Measurements from ENCODE around the gene SUGCT. TPM values are rescaled to one million over a fixed set of nuclear protein-coding genes. Genes with fewer than 3 reads are reported as not detected.

Gene SUGCT
- total and polyA plus RNA-seq, 12 donors = 8.4 to 96.4 (median 25.5) TPM

DNA sequence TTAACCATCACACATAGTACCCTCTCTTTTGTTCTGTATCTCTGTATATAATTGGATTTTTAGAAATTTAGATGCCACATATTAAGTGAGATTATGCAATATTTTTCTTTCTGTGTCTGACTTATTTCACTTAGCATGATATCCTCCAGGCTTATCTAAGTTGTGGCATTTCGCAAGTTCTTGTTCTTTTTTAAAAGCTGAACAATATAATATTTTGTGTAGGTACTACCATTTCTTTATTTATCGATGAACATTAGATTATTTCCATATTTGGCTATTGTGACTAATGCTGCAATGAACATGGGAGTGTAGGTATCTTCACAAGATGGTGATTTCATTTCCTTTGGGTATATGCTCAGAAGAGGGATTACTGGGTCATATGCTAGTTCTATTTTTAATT lies 295.0 kb downstream of the SUGCT start:
- Histone ChIP-seq H3K4me3 (no peak overlapping the region), H3K9me3 (replicated peaks in 1 of 3) (no peaks in the 10 kb centered on the region), H3K36me3 (replicated peaks in 1 of 2) (no peaks in the 10 kb centered on the region), H3K27me3 (no peaks in the 10 kb centered on the region), H3K4me1 (replicated peaks in 1 of 2) (no peaks in the 10 kb centered on the region), H3K27ac (no peak overlapping the region)
- 93 to 97% (median 94%) methylated on average over 2 of the region's 2 CpGs for WGBS, 4 donors
- TF ChIP-seq, protein P1, sequence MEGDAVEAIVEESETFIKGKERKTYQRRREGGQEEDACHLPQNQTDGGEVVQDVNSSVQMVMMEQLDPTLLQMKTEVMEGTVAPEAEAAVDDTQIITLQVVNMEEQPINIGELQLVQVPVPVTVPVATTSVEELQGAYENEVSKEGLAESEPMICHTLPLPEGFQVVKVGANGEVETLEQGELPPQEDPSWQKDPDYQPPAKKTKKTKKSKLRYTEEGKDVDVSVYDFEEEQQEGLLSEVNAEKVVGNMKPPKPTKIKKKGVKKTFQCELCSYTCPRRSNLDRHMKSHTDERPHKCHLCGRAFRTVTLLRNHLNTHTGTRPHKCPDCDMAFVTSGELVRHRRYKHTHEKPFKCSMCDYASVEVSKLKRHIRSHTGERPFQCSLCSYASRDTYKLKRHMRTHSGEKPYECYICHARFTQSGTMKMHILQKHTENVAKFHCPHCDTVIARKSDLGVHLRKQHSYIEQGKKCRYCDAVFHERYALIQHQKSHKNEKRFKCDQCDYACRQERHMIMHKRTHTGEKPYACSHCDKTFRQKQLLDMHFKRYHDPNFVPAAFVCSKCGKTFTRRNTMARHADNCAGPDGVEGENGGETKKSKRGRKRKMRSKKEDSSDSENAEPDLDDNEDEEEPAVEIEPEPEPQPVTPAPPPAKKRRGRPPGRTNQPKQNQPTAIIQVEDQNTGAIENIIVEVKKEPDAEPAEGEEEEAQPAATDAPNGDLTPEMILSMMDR (IDR thresholded peaks at IDR 0.05) = no peak
- no peak for TF ChIP-seq POLR2A (IDR thresholded peaks at IDR 0.05)
- intact Hi-C loops (cut with DNase I) = no loop called here
- DNase-seq = no peak

DNA sequence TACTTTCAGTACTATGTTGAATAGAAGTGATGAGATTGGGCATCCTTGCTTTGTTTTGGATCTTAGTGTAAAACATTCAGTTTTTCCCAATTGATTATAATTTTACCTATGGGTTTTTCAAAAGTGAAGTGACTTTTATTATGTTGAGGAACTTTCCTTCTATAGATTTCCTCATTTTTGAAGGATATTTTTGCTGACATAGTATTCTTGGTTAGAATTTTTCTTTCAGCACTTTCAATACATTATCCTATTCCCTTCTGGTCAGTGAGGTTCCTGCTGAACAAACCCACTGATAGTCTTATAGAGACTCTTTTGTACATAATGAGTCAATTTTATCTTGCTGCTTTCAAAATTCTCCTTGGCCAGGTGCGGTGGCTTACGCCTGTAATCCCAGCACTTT lies 297.2 kb downstream of the SUGCT start:
- H3K27ac ChIP-seq = no peak overlapping the region
- no peaks in the 10 kb centered on the region for H3K9me3 ChIP-seq (replicated peaks in 1 of 3)
- intact Hi-C loops (cut with DNase I) = no loop called here
- H3K4me3 ChIP-seq = no peak overlapping the region
- no peaks in the 10 kb centered on the region for H3K4me1 ChIP-seq (replicated peaks in 1 of 2)
- WGBS, 4 donors = 95 to 100% (median 97%) methylated on average over 2 of the region's 2 CpGs
- no peak for DNase-seq
- no peaks in the 10 kb centered on the region for H3K27me3 ChIP-seq
- no peaks in the 10 kb centered on the region for H3K36me3 ChIP-seq (replicated peaks in 1 of 2)
- TF ChIP-seq, protein P1 (IDR thresholded peaks at IDR 0.05) = no peak
- no peak for TF ChIP-seq POLR2A (IDR thresholded peaks at IDR 0.05)

DNA sequence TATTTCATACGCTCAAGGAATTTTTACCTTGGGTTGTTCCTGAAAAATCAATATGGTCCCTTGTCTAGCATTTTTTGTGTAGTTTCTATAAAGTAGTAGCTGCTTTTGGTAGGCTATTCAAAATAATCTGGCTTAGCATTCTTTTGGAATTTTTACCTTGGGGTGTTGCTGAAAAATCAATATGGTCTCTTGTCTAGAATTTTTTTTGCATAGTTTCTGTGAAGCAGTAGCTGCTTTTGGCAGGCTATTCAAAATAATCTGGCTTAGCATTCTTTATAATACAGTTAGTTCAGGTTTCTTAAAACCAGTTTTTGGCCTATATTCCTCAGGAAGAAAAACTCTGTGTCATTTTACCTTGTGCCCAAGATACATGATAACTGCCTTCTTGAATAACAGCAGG lies 301.9 kb downstream of the SUGCT start:
- no peaks in the 10 kb centered on the region for H3K27me3 ChIP-seq
- no peak overlapping the region for H3K4me3 ChIP-seq
- no peaks in the 10 kb centered on the region for H3K9me3 ChIP-seq (replicated peaks in 1 of 3)
- no peak overlapping the region for H3K27ac ChIP-seq
- TF ChIP-seq, protein P1 (IDR thresholded peaks at IDR 0.05) = no peak
- no peak for TF ChIP-seq POLR2A (IDR thresholded peaks at IDR 0.05)
- H3K36me3 ChIP-seq (replicated peaks in 1 of 2) = no peaks in the 10 kb centered on the region
- no peaks in the 10 kb centered on the region for H3K4me1 ChIP-seq (replicated peaks in 1 of 2)
- 95 to 100% (median 97%) methylated on average over 1 of the region's 1 CpG for WGBS, 4 donors
- intact Hi-C loops (cut with DNase I) = no loop called here
- DNase-seq = no peak

DNA sequence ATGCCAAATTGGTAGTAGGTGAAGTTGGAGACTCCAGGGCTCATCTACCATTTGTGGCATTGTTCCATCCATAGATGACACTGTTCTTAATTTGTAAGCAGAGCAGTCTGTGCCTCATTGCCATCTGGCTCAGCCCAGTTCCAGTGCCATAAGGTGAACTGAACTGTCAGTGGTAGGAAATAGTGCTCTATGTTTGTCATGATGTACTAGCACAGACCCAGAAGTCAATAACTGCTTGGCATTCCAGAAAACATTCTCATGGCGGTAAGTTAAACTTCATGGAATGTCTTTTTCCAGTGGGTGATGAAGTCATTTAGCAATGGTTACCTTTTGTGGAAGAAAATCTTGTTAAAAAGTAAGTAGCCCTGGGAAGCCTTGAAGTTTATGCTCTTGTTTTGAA lies 302.7 kb downstream of the SUGCT start:
- DNase-seq = no peak
- Histone ChIP-seq H3K36me3 (replicated peaks in 1 of 2) (no peaks in the 10 kb centered on the region), H3K27me3 (no peaks in the 10 kb centered on the region), H3K4me3 (no peak overlapping the region), H3K9me3 (replicated peaks in 1 of 3) (no peaks in the 10 kb centered on the region), H3K27ac (no peak overlapping the region), H3K4me1 (replicated peaks in 1 of 2) (no peaks in the 10 kb centered on the region)
- TF ChIP-seq, protein P1 (IDR thresholded peaks at IDR 0.05) = no peak
- TF ChIP-seq POLR2A (IDR thresholded peaks at IDR 0.05) = no peak
- 42 to 94% (median 71%) methylated on average over 1 of the region's 1 CpG for WGBS, 4 donors
- intact Hi-C loops (cut with DNase I) = no loop called here
